GM06990 (cell line): ENCODE data around the gene POLE.

ENCODE experiments used
- DNase-seq: peaks from one replicate; pipeline ENCODE4 v3.0.0-alpha.2; 2011; ENCODE audit not compliant: insufficient read length; ENCODE audit errors: extremely low read depth
- H3K27me3 ChIP-seq: replicated peaks from 2 replicates; pipeline ENCODE4 v1.6.0; 2011; ENCODE audit warnings: low read length; ENCODE audit not compliant: control insufficient read depth, insufficient read depth
- H3K36me3 ChIP-seq: 2 replicates; pipeline ENCODE4 v1.5.1; 2011; ENCODE audit warnings: low read length; ENCODE audit not compliant: control insufficient read depth, insufficient read depth
- H3K4me3 ChIP-seq: replicated peaks from 2 replicates; pipeline ENCODE4 v1.5.1; 2011; ENCODE audit warnings: low read depth, mild to moderate bottlenecking, control low read depth, low read length
- TF ChIP-seq, protein P1 (sequence below): IDR thresholded peaks from 2 replicates; pipeline ENCODE4 v1.5.1; 2011; ENCODE audit warnings: low read length, control low read depth, mild to moderate bottlenecking, inconsistent platforms; ENCODE audit not compliant: insufficient read depth, poor library complexity, severe bottlenecking

The POLE gene

DNA sequence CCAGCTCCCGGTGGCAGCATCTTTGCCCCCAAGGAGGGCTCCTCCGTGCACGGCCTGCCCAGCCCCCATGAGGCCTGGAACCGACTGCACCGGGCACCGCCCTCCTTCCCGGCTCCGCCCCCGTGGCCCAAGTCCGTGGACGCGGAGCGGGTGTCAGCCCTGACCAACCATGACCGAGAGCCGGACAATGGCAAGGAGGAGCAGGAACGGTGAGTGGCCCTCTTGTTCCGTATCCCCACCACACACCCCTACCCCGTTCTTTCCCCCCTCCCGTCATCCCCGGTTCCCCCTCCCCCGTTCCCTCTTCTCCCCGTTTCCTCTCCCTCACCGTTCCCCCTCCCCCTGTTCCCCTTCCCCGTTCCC is 105.1 kb downstream of the POLE start:
- no peak overlapping the region for H3K4me3 ChIP-seq
- no peaks in the 10 kb centered on the region for H3K27me3 ChIP-seq
- peaks cover 4% of the 10 kb centered on the region for H3K36me3 ChIP-seq
- DNase-seq: no peak
- TF ChIP-seq, protein P1, sequence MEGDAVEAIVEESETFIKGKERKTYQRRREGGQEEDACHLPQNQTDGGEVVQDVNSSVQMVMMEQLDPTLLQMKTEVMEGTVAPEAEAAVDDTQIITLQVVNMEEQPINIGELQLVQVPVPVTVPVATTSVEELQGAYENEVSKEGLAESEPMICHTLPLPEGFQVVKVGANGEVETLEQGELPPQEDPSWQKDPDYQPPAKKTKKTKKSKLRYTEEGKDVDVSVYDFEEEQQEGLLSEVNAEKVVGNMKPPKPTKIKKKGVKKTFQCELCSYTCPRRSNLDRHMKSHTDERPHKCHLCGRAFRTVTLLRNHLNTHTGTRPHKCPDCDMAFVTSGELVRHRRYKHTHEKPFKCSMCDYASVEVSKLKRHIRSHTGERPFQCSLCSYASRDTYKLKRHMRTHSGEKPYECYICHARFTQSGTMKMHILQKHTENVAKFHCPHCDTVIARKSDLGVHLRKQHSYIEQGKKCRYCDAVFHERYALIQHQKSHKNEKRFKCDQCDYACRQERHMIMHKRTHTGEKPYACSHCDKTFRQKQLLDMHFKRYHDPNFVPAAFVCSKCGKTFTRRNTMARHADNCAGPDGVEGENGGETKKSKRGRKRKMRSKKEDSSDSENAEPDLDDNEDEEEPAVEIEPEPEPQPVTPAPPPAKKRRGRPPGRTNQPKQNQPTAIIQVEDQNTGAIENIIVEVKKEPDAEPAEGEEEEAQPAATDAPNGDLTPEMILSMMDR: no peak

GRCh38 chr12:132581348-132582057 is 105.6 kb downstream of the POLE start:
- DNase-seq: no peak
- TF ChIP-seq, protein P1: no peak
- Histone ChIP-seq H3K4me3 (no peak overlapping the region), H3K27me3 (no peaks in the 10 kb centered on the region), H3K36me3 (peaks cover 4% of the 10 kb centered on the region)

- TF ChIP-seq, protein P1: no peak
These were observed 106.3 kb downstream of the POLE start for GRCh38 chr12:132580701-132581292.

GRCh38 chr12:132579744-132580143 is 107.4 kb downstream of the POLE start:
- TF ChIP-seq, protein P1: no peak
- Histone ChIP-seq H3K27me3 (no peaks in the 10 kb centered on the region), H3K4me3 (no peak overlapping the region), H3K36me3 (peaks cover 4% of the 10 kb centered on the region)
- DNase-seq: no peak

More at GRCh38 chr12:132580701-132581292, 106.3 kb downstream of the POLE start:
- Histone ChIP-seq H3K27me3 (no peaks in the 10 kb centered on the region), H3K36me3 (peaks cover 4% of the 10 kb centered on the region), H3K4me3 (no peak overlapping the region)
- DNase-seq: no peak

GRCh38 chr12:132578826-132579225 is 108.3 kb downstream of the POLE start:
- Histone ChIP-seq H3K4me3 (no peak overlapping the region), H3K27me3 (no peaks in the 10 kb centered on the region), H3K36me3 (peaks cover 4% of the 10 kb centered on the region)
- no peak for DNase-seq
- TF ChIP-seq, protein P1: no peak
